Suprapubic skin (tissue), 3 donors: Measurements from ENCODE around the gene ROBO4.

ENCODE experiments used
- EP300 ChIP-seq: sonication (generic); formaldehyde crosslinking; IDR thresholded peaks from one replicate; pipeline ENCODE4 v1.6.1; 2017; ENCODE audit warnings: antibody characterized with exemption
- POLR2A ChIP-seq, 2 donors: fragments of 450-650 bp; IDR thresholded peaks; one replicate each; pipeline ENCODE4 v1.6.1; 2017; ENCODE audit warnings: antibody characterized with exemption in 2 of 2, mild to moderate bottlenecking in 2 of 2, moderate library complexity in 2 of 2
- TF ChIP-seq, protein P1 (sequence below), 2 donors: fragments of 200-600 bp in 1 of 2; fragments of 450-650 bp in 1 of 2; sonication (generic) in 1 of 2; IDR thresholded peaks; one replicate each; pipeline ENCODE4 v1.5.1; 2016 to 2019; ENCODE audit warnings: antibody characterized with exemption in 2 of 2, mild to moderate bottlenecking in 1 of 2, moderate library complexity in 1 of 2

DNA sequence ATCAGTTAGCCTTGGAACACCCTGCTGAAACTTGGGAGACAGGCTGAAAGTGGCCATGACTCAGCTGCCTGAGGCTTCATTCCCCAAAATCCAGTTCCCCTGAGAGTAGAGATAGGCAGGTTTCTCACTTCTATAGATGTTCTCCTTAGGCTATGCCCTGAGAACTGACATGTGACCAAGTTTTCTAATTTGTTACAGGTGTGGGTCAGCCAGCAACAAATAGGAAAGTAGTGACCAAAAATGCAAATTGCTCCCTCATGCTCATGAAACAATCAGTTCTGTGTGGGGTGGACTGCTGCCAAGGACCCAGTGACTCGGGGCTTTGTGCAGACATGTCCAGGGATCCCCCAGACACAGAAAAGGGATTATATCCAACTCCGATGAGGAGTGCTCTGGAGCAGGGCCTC lies 49.1 kb upstream of the ROBO4 start:
- TF ChIP-seq, protein P1, sequence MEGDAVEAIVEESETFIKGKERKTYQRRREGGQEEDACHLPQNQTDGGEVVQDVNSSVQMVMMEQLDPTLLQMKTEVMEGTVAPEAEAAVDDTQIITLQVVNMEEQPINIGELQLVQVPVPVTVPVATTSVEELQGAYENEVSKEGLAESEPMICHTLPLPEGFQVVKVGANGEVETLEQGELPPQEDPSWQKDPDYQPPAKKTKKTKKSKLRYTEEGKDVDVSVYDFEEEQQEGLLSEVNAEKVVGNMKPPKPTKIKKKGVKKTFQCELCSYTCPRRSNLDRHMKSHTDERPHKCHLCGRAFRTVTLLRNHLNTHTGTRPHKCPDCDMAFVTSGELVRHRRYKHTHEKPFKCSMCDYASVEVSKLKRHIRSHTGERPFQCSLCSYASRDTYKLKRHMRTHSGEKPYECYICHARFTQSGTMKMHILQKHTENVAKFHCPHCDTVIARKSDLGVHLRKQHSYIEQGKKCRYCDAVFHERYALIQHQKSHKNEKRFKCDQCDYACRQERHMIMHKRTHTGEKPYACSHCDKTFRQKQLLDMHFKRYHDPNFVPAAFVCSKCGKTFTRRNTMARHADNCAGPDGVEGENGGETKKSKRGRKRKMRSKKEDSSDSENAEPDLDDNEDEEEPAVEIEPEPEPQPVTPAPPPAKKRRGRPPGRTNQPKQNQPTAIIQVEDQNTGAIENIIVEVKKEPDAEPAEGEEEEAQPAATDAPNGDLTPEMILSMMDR (IDR thresholded peaks at IDR 0.05) = no peak
- TF ChIP-seq EP300 (no peak), POLR2A (IDR thresholded peaks at IDR 0.05) (no peak)
